Hematopoietic multipotent progenitor cell (in vitro differentiated cells): ENCODE results near the gene MYF5. TPM values are rescaled to one million over a fixed set of nuclear protein-coding genes. Genes with fewer than 3 reads are reported as not detected.

ENCODE experiments used
- DNase-seq, 3 donors: peaks; one replicate each; pipeline ENCODE4 v3.0.0-alpha.2; 2011 to 2015; ENCODE audit warnings: low read depth in 2 of 3, low spot score in 2 of 3
- total RNA-seq: library from RNA; depleted of rRNA; stranded (reverse); fragments of >200 nt; gene quantifications from one replicate; pipeline ENCODE4 v1.2.3, GENCODE V29; 2012

MYF5 gene
- total RNA-seq, 1 donor = not detected

DNA sequence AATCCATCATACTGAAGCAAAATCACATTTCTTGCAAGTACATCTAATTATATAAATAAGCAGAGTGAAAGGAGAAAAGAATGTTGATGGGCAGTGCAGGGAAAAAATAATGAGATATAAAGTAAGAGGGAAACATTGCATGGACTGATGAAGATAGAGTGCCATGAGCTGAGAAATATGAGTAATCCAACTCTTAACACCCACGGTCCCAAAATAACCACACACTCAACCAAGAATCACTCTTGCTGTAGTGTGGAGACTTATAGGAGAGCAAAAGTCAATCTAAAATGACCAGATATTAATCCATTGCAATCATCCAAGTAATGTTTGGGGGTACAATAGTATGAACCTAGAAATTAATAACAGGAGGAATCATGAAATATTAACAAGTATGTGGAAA lies 40.2 kb downstream of the MYF5 start:
- DNase-seq = no peak

DNA sequence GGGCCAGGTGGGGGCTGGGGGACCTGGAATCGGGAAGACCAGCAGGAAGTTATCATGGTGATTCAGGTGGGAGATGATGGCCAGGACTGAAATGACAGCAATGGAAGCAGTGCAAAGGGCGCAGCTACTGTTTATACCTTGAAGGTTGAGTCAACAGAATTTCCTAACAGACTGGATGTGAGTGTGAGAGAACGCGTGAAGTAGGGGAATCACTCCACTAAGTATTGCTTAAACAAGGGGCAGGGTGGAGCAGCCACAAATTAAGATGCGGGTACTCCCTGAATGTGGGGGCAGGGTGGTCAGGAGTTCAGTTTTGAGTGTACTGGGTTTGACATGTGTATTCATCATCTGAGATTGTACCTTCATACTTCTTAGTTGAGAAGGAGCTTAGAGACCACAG lies 45.1 kb downstream of the MYF5 start:
- no peak for DNase-seq

DNA sequence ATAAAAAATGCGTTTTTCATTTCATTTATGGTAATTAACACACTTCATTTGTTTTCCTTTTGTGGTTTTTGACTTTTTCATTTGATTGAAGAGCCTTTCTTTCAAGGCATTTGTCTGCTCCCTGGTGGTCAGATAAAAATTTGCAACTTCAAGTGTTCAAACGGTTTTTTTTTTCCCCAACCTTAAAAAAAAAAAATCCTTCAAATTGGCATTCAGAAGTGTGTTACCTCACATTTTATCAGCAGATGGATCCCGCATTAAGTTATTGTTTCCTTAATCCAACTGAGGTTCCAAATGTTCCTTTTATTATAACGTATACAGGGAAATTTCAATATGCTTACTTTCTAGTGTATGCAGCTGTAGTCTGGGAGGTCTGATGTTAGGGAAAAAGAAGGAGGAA lies 47.2 kb downstream of the MYF5 start:
- peak in 2 of 3 donors; percentile 33 to 71 for DNase-seq

GRCh38 chr12:80766210-80766609 lies 49.5 kb downstream of the MYF5 start:
- no peak for DNase-seq

DNA sequence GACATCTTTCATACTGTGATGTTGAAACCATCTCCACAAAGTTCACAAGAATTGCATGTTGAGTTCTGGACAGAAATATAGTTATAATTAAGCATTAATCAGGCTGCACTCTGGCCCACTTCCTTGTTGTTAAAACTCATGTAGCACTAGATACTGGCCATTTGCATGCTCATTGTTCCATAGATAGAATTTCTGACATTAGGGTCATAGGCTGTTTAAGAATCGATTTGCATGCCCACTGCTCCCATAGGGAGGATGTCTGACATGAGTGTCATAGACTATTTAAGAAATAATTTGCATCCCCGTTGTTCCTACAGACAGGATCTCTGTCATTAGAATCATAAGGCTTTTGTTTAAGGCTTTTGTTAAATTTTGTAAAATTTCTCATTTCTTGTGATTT lies 50.2 kb downstream of the MYF5 start:
- no peak for DNase-seq

Other genes with a start within 250 kb of the MYF5 start
- not detected for gene MYF6, start 9.3 kb upstream of the MYF5 start, total RNA-seq
- gene LIN7A, start 221.0 kb downstream of the MYF5 start, total RNA-seq = 0.81 TPM